Erythroblast (primary cell): ENCODE results near the gene ETV5.
"Not testable (repeated sequence)": the region's sequence is repeated elsewhere in the genome, so short reads cannot be mapped to it uniquely, and the experiment has no call there.

ENCODE experiments used
- DNase-seq, 2 experiments: peaks; one replicate each; lab custom pipeline; 2025; lab: John Stamatoyannopoulos, UW
- GATA1 ChIP-seq: IDR thresholded peaks from 2 replicates; pipeline ENCODE4 v1.6.1; 2011; ENCODE audit warnings: low read depth, mild to moderate bottlenecking, control low read depth, low read length, moderate library complexity
- POLR2A ChIP-seq: IDR thresholded peaks from 2 replicates; pipeline ENCODE4 v1.6.1; 2011; ENCODE audit warnings: mild to moderate bottlenecking, low read length

ETV5 gene

GRCh38 chr3:186024210-186024609 is 84.7 kb downstream of the ETV5 start:
- no peak for DNase-seq
- no peak for TF ChIP-seq POLR2A
- TF ChIP-seq GATA1: no peak

DNA sequence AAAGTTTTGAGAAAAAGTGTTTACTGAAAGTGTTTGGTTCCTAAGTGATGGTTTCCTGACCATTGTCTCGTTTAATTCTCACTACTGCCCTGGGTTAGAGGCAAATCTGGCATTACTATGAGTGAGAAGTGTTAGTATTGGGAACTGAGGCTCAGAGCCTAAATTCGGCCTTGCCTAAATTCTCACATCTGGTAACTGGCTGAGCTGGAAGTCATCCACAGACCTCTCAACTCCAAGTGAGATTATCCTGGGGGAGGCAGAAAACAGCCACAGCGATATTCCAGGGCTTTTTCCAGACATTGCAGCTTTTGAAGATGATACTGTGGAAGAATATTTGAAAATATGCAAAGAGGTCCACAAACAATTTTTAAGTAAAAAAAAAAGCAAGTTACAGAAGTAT is 86.0 kb downstream of the ETV5 start:
- no peak for TF ChIP-seq POLR2A
- no peak for DNase-seq

DNA sequence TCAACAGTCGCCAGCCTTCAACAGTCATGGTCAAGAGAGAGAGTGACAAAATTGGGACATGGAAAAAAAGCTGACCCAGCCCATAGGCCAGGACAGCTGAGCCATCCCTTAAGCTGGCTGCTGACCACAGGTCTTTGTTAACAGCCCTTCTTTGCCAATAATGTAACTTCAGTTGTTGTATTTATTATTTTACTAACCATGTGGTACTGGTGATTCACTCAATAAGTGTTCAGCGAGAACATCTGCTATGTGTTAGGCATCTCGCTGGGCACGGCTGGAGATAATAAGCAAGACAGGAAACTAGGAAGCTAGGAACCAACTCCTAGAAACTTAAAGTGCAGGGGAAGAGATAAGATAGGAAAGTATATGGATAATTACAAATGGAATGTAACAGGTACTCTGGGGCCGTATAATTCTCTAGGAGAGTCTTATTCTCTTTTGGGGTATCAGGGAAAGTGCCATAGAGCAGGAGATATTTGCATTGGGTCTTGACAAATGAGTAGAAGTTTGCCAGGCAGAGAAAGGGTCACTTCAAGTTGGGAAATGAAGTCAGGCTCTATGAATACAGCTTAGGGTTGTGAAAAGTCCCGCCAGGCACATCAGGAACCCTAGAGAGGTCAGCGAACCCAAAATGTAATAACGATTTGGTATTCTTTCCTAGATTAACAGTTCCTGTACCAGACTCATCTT is 87.1 kb downstream of the ETV5 start:
- TF ChIP-seq GATA1 (no peak), POLR2A (no peak)
- DNase-seq: no peak

GRCh38 chr3:186021250-186021649 is 87.6 kb downstream of the ETV5 start:
- DNase-seq: not testable (repeated sequence)

GRCh38 chr3:186019288-186019687 is 89.6 kb downstream of the ETV5 start:
- not testable (repeated sequence) for DNase-seq

DNA sequence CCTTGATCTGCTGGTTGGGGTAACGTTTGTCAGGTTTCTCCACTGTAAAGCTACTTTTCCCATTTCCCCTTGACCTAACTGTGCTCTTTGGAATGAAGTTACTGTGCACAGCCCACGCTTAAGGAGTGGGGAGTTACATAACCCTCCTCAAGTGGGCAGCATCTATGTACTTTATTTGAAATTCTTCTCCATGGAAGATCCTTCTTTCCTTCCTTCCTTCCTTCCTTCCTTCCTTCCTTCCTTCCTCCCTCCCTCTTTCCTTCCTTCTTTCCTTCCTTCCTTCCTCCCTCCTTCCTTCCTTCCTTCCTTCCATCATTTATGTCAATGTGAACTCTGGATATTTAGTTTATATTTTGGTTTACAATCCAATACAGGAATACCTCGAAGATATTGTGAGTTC is 94.0 kb downstream of the ETV5 start:
- TF ChIP-seq GATA1 (no peak), POLR2A (no peak)

DNA sequence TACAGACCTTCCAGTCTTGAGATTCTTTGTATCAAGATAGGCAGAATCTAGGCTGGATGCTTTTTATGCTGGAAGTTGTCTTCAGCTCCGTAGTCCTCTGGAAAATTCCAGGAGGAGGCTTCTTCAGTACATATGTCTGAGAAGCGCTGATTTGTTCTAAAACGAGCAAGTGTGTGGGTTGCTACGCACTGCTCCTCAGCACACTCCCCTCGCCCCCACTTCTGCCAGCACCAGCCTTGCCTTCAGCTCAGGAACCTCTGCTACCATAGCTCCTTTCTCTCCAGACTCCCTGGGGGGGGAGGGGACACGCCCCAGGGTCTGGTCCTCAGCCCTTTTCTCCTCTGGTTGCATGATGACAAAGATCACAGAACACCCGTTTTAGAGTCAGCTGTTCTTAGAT is 95.6 kb downstream of the ETV5 start:
- DNase-seq: no peak
- no peak for TF ChIP-seq GATA1
- TF ChIP-seq POLR2A: no peak

More for the DNA sequence above, 94.0 kb downstream of the ETV5 start:
- no peak for DNase-seq

DNA sequence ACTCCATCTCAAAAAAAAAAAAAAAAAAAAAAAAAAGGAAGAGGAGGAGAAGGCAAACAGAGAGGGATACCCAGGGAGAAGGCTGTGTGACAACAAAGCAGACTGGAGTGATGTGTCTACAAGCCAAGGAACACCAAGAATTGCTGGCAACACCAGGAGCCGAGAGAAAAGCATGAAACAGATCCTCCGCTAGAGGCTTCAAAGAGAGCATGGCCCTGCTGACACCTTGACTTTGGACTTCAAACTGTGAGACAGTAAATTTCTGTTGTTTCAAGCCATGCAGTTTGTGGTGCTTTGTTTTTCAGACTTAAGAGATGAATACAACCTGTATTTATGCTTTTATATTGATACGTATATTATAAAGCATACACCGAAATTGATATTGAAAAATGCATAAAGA is 96.8 kb downstream of the ETV5 start:
- no peak for DNase-seq
- TF ChIP-seq POLR2A: no peak
- TF ChIP-seq GATA1: no peak

- DNase-seq: no peak
- TF ChIP-seq POLR2A: no peak
- TF ChIP-seq GATA1: no peak
Measured at GRCh38 chr3:186004671-186005070, 104.2 kb downstream of the ETV5 start.

DNA sequence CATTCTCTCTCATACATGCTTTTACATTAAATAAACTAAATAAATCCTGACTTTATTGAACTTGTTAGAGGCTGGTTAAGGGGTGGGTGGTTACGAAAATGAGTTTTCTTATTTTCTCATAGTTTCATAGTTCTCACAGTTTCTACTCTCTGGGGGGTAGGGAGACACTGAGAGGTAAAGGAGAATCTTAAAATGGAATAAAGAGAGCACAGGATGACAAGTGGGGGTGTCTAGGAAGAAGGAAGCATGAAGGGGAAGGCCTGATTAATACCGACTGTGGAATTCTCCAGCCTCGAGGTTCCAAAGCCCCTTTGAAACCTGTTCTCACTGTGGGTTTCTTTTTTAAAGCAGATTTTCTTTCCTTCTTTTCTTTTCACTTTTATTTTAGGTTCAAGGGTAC is 104.7 kb downstream of the ETV5 start:
- no peak for TF ChIP-seq POLR2A
- no peak for TF ChIP-seq GATA1
- DNase-seq: no peak

DNA sequence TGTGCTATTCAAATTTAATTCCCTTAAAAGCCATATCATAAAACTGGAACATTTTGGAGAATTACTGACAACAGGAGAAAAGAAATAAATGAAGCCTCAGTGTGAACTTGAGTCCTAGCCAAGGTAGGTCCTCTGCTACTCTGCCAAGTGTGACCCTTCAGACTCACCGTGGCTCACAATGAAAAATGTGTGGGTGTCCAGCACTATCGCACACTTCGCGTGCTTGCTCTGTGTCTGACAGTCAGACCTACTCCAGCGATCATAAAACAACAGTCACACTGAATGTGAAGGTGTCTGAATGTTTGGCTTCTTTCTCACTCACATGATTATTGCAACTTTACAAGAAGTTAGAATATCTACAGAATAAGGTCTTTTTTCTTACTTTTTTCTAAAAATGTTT is 105.3 kb downstream of the ETV5 start:
- TF ChIP-seq GATA1 (no peak), POLR2A (no peak)

GRCh38 chr3:186002884-186003472 is 105.9 kb downstream of the ETV5 start:
- TF ChIP-seq POLR2A (no peak), GATA1 (no peak)
- DNase-seq: peak; percentile 22 to 41

More for the DNA sequence above, 105.3 kb downstream of the ETV5 start:
- DNase-seq: no peak

- no peak for DNase-seq
- TF ChIP-seq GATA1: no peak
Measured at GRCh38 chr3:186001842-186002241, 107.0 kb downstream of the ETV5 start.

GRCh38 chr3:185999221-185999620 is 109.7 kb downstream of the ETV5 start:
- no peak for DNase-seq
- no peak for TF ChIP-seq POLR2A

- no peak for TF ChIP-seq GATA1
- TF ChIP-seq POLR2A: no peak
- DNase-seq: no peak
Measured at GRCh38 chr3:185998136-185998535, 110.8 kb downstream of the ETV5 start.

- no peak for DNase-seq
- no peak for TF ChIP-seq POLR2A
- no peak for TF ChIP-seq GATA1
Measured at GRCh38 chr3:185997130-185997529, 111.8 kb downstream of the ETV5 start.
